NCI-H1048 (cell line): ENCODE data around the gene RIPOR1.

ENCODE experiments used
- DNase-seq: peaks from one replicate; lab custom pipeline; 2025; lab: John Stamatoyannopoulos, UW

The RIPOR1 gene

GRCh38 chr16:67560827-67561342 is 32.3 kb downstream of the RIPOR1 start:
- DNase-seq = no peak

GRCh38 chr16:67561501-67561823 is 32.8 kb downstream of the RIPOR1 start:
- DNase-seq = no peak

- DNase-seq = peak; percentile 68
Observed at GRCh38 chr16:67561824-67562525, 33.3 kb downstream of the RIPOR1 start.

DNA sequence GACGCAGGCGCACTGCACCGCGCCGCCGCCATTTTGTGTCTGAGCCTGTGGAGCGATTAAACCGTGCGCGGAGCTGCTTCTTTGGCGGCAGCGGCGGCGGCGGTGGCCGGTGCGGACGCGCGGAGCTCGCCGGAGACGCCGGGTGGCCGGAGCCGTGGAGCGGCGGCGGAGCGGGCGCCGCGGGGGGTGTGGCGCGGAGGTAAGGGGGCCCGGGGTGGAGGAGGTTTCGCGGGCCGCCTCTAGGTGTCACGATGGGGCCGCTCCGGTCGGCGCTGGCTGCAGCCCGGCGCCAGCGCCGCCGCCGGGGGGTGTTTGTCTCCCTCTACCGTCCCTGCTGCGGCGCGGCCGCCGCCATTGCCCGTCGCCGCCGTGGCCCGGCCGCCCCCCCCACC is 33.9 kb downstream of the RIPOR1 start, which contains the start of gene CTCF:
TSS of gene CTCF (plus strand) at position 1 of the 392 bp plus-strand sequence. CDS start 48,307 bp downstream, outside the sequence.
- DNase-seq = peak; percentile 32

GRCh38 chr16:67562918-67563707 is 34.5 kb downstream of the RIPOR1 start:
- no peak for DNase-seq

- DNase-seq = no peak
Observed at GRCh38 chr16:67563708-67564468, 35.3 kb downstream of the RIPOR1 start.

DNA sequence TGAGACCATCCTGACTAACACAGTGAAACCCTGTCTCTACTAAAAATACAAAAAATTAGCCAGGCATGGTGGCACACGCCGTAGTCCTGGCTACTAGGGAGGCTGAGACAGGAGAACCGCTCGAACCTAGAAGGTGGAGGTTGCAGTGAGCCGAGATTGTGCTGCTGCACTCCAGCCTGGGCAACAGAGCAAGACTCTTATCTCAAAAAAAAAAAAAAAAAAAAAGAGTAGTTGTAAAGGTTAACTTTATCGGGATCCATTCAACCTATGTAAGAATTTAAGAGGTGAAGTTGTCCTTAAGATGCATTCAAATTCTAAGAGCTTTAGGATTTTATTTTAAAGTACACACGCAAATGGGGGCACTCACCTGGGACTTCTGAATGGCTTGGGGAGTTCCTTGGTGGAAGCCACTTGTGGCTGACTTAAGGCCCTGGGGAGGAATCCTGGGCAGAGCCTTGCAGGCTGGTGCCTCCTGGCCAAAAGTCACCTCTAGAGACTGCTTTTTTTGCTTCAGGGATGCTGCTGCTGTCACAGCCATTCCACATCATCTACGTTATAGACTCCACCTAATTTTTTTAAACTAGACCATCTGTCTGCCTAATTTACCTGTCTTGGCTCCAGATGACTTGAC is 37.0 kb downstream of the RIPOR1 start:
- DNase-seq = no peak

- no peak for DNase-seq
Observed at GRCh38 chr16:67571464-67571863, 42.8 kb downstream of the RIPOR1 start.

- no peak for DNase-seq
Observed at GRCh38 chr16:67571981-67572431, 43.4 kb downstream of the RIPOR1 start.

DNA sequence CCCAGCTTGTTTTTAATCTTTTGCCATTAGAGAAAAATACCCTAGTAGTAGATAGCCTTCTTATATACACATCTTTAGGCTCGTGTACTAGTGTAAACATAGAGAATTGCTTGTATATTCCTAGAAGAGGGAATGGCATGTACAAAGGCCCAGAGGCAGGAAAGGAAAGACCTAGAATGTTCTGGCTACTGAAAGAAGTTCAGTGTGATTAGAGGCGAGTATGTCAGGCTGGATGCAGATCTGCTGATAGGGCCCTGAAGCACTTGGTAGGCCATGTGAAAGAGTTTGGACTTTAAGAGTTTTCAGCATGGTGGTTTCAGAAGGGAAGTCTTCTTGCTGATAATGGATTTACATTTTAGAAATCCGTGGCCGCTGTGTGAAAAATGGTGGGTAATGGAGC is 51.1 kb downstream of the RIPOR1 start:
- DNase-seq = no peak

DNA sequence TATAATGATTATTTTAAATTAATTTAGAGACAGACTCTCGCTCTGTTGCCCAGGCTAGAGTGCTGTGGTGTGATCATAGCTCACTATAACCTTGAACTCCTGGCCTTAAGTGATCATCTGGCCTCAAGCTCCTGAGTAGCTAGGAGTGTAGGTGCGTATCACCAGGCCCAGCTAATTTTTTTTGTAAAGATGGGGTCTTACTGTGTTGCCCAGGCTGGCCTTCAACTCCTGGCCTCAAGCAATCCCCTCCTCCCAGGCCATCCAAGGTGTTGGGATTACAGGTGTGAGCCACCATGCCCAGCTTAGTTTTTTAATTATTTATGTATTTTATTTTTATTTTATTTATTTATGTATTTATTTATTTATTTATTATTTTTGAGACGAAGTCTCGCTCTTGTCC is 51.6 kb downstream of the RIPOR1 start:
- DNase-seq = no peak

DNA sequence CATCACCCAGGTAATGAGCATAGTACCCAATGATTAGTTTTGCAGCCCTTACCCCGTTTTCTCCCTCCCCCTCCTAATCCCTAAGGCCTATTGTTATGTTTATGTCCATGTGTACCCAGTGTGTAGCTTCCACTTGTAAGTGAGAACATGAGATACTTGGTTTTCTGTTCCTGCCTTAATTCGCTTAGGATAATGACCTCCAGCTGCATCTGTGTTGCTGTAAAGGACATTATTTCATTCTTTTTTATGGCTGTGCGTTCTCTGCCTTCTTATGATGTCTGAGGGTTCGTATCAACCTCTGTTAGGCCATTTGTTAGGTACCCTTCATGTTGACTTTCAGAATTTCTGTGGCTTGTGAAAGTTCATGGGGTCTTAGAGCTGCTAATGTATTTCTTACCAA is 64.7 kb downstream of the RIPOR1 start:
- no peak for DNase-seq

DNA sequence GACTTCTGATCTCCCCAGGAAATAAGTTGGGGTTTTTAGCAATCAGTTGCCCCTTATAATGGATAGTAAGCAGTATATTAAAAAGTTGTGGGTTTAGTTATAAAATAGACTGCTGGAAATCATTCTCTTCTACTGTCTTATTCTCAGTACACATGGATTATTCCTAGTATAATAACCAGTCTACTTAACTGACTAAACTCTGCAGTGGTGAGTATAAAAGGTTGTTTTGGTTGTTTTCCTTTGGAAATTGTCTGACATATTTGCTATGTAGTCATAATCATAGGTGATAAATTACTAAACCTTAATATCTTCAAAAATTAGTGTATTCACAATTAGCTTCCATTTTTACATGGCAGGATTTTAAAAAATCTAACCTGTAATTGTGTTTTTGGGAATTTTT is 65.1 kb downstream of the RIPOR1 start:
- DNase-seq = no peak

DNA sequence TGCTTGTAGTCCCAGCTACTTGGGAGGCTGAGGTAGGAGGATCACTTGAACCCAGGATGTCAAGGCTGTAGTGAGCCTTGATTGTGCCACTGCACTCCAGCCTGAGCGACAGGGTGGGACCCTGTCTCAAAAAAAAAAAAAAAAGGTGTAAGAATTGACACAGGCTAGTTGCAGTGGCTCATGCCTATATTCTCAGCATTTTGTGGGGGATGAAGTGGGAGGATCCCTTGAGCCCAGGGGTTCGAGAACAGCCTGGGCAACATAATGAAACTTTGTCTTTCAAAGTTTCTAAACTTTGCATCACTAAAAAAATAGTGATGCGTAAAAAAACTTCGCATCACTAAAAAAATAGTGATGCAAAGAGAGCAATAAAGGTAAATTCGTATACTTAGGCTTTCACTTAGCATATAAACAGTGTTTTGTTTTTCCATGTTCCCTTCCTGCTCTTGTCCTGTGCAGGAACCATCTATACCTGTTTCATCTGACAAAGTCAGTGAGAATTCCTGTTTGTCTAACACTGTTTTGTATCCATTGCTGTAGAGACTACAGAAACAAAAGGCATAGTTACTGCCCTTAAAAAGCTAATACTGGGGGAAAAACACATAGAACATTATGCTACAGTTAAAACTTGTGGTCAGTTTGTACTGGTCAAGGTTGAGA is 65.8 kb downstream of the RIPOR1 start:
- DNase-seq = no peak

DNA sequence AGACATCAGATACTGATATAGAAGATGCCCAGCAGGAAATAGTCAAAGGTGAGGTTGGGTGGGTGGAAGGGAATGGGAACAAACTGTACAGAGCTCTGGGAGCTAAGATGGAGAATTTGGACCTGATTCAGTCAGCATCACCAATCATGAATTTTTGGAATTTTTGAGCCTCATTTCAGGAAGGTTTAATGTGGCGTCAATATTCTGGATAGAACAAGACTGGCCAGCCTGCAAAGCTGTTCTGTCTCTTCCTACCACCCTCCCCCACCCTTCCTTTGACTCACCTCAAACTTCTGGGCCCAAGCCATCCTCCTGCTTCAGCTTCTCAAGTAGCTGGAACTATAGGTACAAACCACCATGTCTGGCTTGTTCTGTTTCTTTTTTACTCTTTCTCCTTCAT is 66.3 kb downstream of the RIPOR1 start:
- no peak for DNase-seq
